ENCODE measurements around the gene SULT1C4.

- TF ChIP-seq YY1 (IDR thresholded peaks at IDR 0.05; ENCODE audit: insufficient read depth, insufficient read length), result no peak
- no peak for TF ChIP-seq SUZ12 (IDR thresholded peaks at IDR 0.05; ENCODE audit: extremely low read depth, insufficient read depth, insufficient read length)
- TF ChIP-seq ZNF274 (IDR thresholded peaks at IDR 0.05; ENCODE audit: low read depth, low read length), result no peak
These were observed 1.1 kb downstream of the SULT1C4 start for GRCh38 chr2:108378851-108379250.
